22Rv1 (cell line): Measurements from ENCODE around the gene NOXO1.

Experiments
- CTCF ChIP-seq: fragments of 450-650 bp; IDR thresholded peaks from 2 replicates; pipeline ENCODE4 v1.5.1; 2017; ENCODE audit warnings: mild to moderate bottlenecking
- ZFX ChIP-seq: fragments of 450-650 bp; IDR thresholded peaks from 2 replicates; pipeline ENCODE4 v1.6.1; 2017; ENCODE audit warnings: antibody characterized with exemption, borderline replicate concordance

GRCh38 chr16:2006317-2006716 is 25.0 kb upstream of the NOXO1 start:
- TF ChIP-seq CTCF: no peak
- TF ChIP-seq ZFX: no peak
